Endothelial cell of umbilical vein (primary cell): Measurements from ENCODE around the gene FMN2. TPM values are rescaled to one million over a fixed set of nuclear protein-coding genes. Genes with fewer than 3 reads are reported as not detected.

Experiments used
- BruUV-seq: library from RNA; stranded (reverse); fragments of 400-500 nt; replicated peaks from 2 replicates; lab custom pipeline; 2021; lab: Mats Ljungman, UMichigan
- CTCF ChIA-PET: fragments of 300-600, 350-600 bp; sonication (Branson Sonifier 250); formaldehyde crosslinking; loops from one replicate; lab custom pipeline; 2021; ENCODE audit warnings: antibody characterized with exemption, inconsistent platforms; lab: Charles Lee
- POLR2A ChIA-PET: fragments of 300-600, 350-600 bp; sonication (Branson Sonifier 250); formaldehyde crosslinking; loops from one replicate; lab custom pipeline; 2021; ENCODE audit warnings: antibody characterized with exemption, inconsistent platforms; lab: Charles Lee
- DNase-seq: peaks from one replicate; pipeline ENCODE4 v3.0.0-alpha.2; 2011; ENCODE audit warnings: low read depth, low spot score
- FAIRE-seq: peaks from 2 replicates; lab custom pipeline; 2011; peaks lifted over from hg19 to GRCh38; lab: Jason Lieb, UNC
- H2AFZ ChIP-seq: 2 replicates; pipeline ENCODE4 v1.6.0; 2012; ENCODE audit warnings: low read depth, low read length, control low read depth, inconsistent platforms
- H3K27ac ChIP-seq: 2 replicates; pipeline ENCODE4 v1.5.1; 2011; ENCODE audit warnings: low read depth, mild to moderate bottlenecking, control low read depth, low read length, moderate library complexity; ENCODE audit not compliant: insufficient read depth
- H3K27me3 ChIP-seq, 2 experiments: 2 replicates each; pipeline versions ENCODE4 v1.6.0 to v1.6.1; 2011; ENCODE audit warnings: low read length in 2 of 2, mixed read lengths in 1 of 2; ENCODE audit not compliant: control insufficient read depth in 2 of 2, insufficient read depth in 2 of 2
- H3K36me3 ChIP-seq, 2 experiments: 2 replicates in 1 of 2; 3 replicates in 1 of 2; pipeline ENCODE4 v1.5.1; 2011; ENCODE audit warnings: low read length in 2 of 2, mild to moderate bottlenecking in 1 of 2, moderate library complexity in 1 of 2; ENCODE audit not compliant: control insufficient read depth in 2 of 2, insufficient read depth in 2 of 2; ENCODE audit errors: extremely low read depth in 1 of 2
- H3K4me1 ChIP-seq: 3 replicates; pipeline ENCODE4 v1.5.1; 2011; ENCODE audit warnings: mild to moderate bottlenecking, low read length; ENCODE audit not compliant: control insufficient read depth, insufficient read depth; ENCODE audit errors: extremely low read depth
- H3K4me2 ChIP-seq: 2 replicates; pipeline ENCODE4 v1.6.1; 2011; ENCODE audit warnings: low read length, control low read depth, mixed read lengths; ENCODE audit not compliant: insufficient read depth
- H3K4me3 ChIP-seq, 3 experiments: fragments of 200-600 bp in 1 of 3; sonication (generic), shearing (Covaris generic) in 1 of 3; replicated peaks in 1 of 3; 2 replicates each; pipeline ENCODE4 v1.5.1; 2011 to 2016; ENCODE audit warnings: control low read depth in 3 of 3, low read length in 3 of 3, mild to moderate bottlenecking in 2 of 3, inconsistent platforms in 1 of 3, low read depth in 1 of 3, moderate library complexity in 1 of 3; ENCODE audit not compliant: insufficient read depth in 1 of 3
- H3K79me2 ChIP-seq: 2 replicates; pipeline ENCODE4 v1.6.0; 2012; ENCODE audit warnings: low read length, inconsistent platforms; ENCODE audit not compliant: control insufficient read depth, insufficient read depth
- H3K9ac ChIP-seq: replicated peaks from 2 replicates; pipeline ENCODE3; 2011; ENCODE audit warnings: low read length, control low read depth; ENCODE audit not compliant: insufficient read depth; ENCODE audit errors: extremely low read depth
- H3K9me1 ChIP-seq: replicated peaks from 3 replicates; pipeline ENCODE4 v1.6.0; 2011; ENCODE audit warnings: mild to moderate bottlenecking, low read length; ENCODE audit not compliant: control insufficient read depth, insufficient read depth; ENCODE audit errors: extremely low read depth
- H3K9me3 ChIP-seq: replicated peaks from 2 replicates; pipeline ENCODE4 v1.5.1; 2012; ENCODE audit warnings: low read length, inconsistent platforms; ENCODE audit not compliant: control insufficient read depth, insufficient read depth
- H4K20me1 ChIP-seq: replicated peaks from 2 replicates; pipeline ENCODE3; 2011; ENCODE audit warnings: mild to moderate bottlenecking, low read length; ENCODE audit not compliant: control insufficient read depth, insufficient read depth; ENCODE audit errors: extremely low read depth
- EZH2 ChIP-seq: IDR thresholded peaks from 2 replicates; pipeline ENCODE4 v1.6.1; 2012; ENCODE audit warnings: borderline replicate concordance, low read depth, mild to moderate bottlenecking, moderate library complexity, low read length, inconsistent platforms; ENCODE audit not compliant: severe bottlenecking
- FOS ChIP-seq: IDR thresholded peaks from 2 replicates; pipeline ENCODE4 v1.6.1; 2011; ENCODE audit warnings: mild to moderate bottlenecking, low read length, moderate library complexity, borderline replicate concordance; ENCODE audit not compliant: insufficient read depth
- GATA2 ChIP-seq: IDR thresholded peaks from 2 replicates; pipeline ENCODE4 v1.7.0; 2011; ENCODE audit warnings: low read depth, mild to moderate bottlenecking, moderate library complexity, mixed read lengths, low read length; ENCODE audit not compliant: insufficient read length, insufficient read depth
- JUN ChIP-seq: IDR thresholded peaks from 2 replicates; pipeline ENCODE4 v1.6.1; 2011; ENCODE audit warnings: borderline replicate concordance, low read depth; ENCODE audit not compliant: insufficient read length, insufficient read depth
- MYC ChIP-seq: IDR thresholded peaks from one replicate; pipeline ENCODE4 v1.6.1; 2011; ENCODE audit warnings: mild to moderate bottlenecking, low read depth, low read length
- POLR2A ChIP-seq: IDR thresholded peaks from 2 replicates; pipeline ENCODE4 v1.6.1; 2012; ENCODE audit warnings: low read depth, mild to moderate bottlenecking, control low read depth, low read length
- POLR2AphosphoS5 ChIP-seq: IDR thresholded peaks from 2 replicates; pipeline ENCODE4 v1.6.1; 2012; ENCODE audit warnings: low read depth, mild to moderate bottlenecking, control low read depth, low read length, moderate library complexity; ENCODE audit not compliant: insufficient read depth
- dilution Hi-C: fragments of 300-500 bp; cut with MboI; formaldehyde crosslinking; loops from one replicate; pipeline ENCODE4 v1.15.0; 2019; ENCODE audit warnings: low sequenced_read_pairs; ENCODE audit not compliant: extremely low pct_ligation_motif_present
- intact Hi-C: fragments of 100-400 bp; cut with micrococcal nuclease; formaldehyde crosslinking; loops from one replicate; pipeline ENCODE4 v1.10.0; 2022
- polyA plus RNA-seq, 4 experiments: library from polyadenylated mRNA; depleted of rRNA in 3 of 4; stranded (reverse) in 3 of 4; unstranded in 1 of 4; fragments of >200 nt; gene quantifications; 2 replicates each; pipeline versions ENCODE4 v1.2.1 to v1.2.3, GENCODE V29; 2011 to 2012; ENCODE audit warnings: missing spikeins in 1 of 4
- total RNA-seq: library from RNA; stranded (reverse); gene quantifications from 2 replicates; pipeline ENCODE4 v1.2.3, GENCODE V29; 2021
- TF ChIP-seq, protein P1 (sequence below), 2 donors: IDR thresholded peaks; 1 replicate in 1 of 2; 2 replicates in 1 of 2; pipeline ENCODE4 v1.5.1; 2011; ENCODE audit warnings: low read length in 2 of 2, mild to moderate bottlenecking in 2 of 2, moderate library complexity in 2 of 2, control low read depth in 1 of 2, inconsistent platforms in 1 of 2, low read depth in 1 of 2; ENCODE audit not compliant: insufficient read depth in 1 of 2; ENCODE audit errors: extremely low read depth in 1 of 2
- TF ChIP-seq, protein P2 (sequence below): IDR thresholded peaks from 2 replicates; pipeline ENCODE4 v1.6.1; 2011; ENCODE audit not compliant: insufficient read depth, insufficient read length

FMN2 gene
- total and polyA plus RNA-seq, 2 donors (not counting 3 experiments of a cell fraction or from before 2014, with no cell fraction given) = not detected

DNA sequence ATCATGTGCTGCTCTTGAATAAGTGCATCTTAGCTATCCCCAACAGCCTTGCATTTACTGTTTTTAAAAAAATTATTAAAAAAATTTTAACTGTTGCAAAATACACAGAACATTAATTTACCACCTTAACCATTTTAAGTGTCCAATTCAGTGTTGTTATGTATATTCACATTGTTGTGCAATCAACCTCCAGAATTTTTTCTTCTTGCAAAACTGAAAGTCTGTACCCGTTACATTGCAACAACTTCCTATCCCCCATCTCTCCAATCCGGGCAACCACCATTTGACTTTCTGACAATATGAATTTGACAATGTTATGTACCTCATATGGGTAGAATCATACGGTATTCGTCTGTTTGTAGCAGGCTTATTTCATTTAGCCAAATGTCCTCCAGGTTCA lies 83.1 kb downstream of the FMN2 start:
- CTCF ChIA-PET = no interaction called here
- DNase-seq (no peak), FAIRE-seq (no peak)
- H3K36me3 ChIP-seq = no peaks in the 10 kb centered on the region
- dilution Hi-C loops = no loop called here
- TF ChIP-seq GATA2 (no peak), FOS (no peak), POLR2AphosphoS5 (no peak), JUN (no peak), MYC (no peak), POLR2A (no peak), EZH2 (no peak)
- TF ChIP-seq, protein P1, sequence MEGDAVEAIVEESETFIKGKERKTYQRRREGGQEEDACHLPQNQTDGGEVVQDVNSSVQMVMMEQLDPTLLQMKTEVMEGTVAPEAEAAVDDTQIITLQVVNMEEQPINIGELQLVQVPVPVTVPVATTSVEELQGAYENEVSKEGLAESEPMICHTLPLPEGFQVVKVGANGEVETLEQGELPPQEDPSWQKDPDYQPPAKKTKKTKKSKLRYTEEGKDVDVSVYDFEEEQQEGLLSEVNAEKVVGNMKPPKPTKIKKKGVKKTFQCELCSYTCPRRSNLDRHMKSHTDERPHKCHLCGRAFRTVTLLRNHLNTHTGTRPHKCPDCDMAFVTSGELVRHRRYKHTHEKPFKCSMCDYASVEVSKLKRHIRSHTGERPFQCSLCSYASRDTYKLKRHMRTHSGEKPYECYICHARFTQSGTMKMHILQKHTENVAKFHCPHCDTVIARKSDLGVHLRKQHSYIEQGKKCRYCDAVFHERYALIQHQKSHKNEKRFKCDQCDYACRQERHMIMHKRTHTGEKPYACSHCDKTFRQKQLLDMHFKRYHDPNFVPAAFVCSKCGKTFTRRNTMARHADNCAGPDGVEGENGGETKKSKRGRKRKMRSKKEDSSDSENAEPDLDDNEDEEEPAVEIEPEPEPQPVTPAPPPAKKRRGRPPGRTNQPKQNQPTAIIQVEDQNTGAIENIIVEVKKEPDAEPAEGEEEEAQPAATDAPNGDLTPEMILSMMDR (IDR thresholded peaks at IDR 0.05; ENCODE audit: extremely low read depth in 1 of 2, insufficient read depth in 1 of 2, low read depth in 1 of 2, low read length in 2 of 2) = no peak
- TF ChIP-seq, protein P2, sequence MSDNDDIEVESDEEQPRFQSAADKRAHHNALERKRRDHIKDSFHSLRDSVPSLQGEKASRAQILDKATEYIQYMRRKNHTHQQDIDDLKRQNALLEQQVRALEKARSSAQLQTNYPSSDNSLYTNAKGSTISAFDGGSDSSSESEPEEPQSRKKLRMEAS = no peak
- no peaks in the 10 kb centered on the region for H3K4me1 ChIP-seq
- no peaks in the 10 kb centered on the region for H3K9me3 ChIP-seq
- no peaks in the 10 kb centered on the region for H4K20me1 ChIP-seq
- H3K9me1 ChIP-seq = no peaks in the 10 kb centered on the region
- H3K4me3 ChIP-seq = no peak overlapping the region
- H3K4me2 ChIP-seq = no peak overlapping the region
- no peak overlapping the region for H3K9ac ChIP-seq
- BruUV-seq = no TSS peak
- no peaks in the 10 kb centered on the region for H3K27me3 ChIP-seq
- no peak overlapping the region for H2AFZ ChIP-seq
- no peaks in the 10 kb centered on the region for H3K79me2 ChIP-seq
- intact Hi-C loops = no loop called here
- POLR2A ChIA-PET = no interaction called here
- no peak overlapping the region for H3K27ac ChIP-seq
